ENCODE measurements around the gene WRAP73.

WRAP73 gene

GRCh38 chr1:3668585-3669300, 18.8 kb upstream of the WRAP73 start:
- no peak for DNase-seq

DNA sequence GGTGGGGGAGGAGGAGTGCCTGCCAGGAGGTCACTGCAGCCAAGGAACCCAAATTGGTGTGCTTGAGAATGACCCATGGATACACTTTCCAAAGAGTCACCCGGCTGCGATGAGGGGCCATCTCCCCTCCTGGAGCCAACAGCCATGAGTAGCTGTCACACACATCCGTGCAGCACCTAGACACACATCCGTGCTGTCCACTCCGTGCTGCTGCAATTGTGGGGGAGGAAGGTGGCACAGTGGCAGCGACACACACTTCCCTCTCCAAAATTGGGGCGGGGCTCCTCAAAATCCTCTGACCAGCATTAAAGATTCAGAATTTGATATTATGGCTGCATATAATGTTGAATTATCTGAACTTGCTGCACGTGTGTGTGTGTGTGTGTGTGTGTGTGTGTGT, 18.2 kb upstream of the WRAP73 start:
- DNase-seq, result no peak

GRCh38 chr1:3664700-3665375, 14.9 kb upstream of the WRAP73 start:
- DNase-seq, result no peak

GRCh38 chr1:3663999-3664699, 14.2 kb upstream of the WRAP73 start:
- DNase-seq, result no peak

DNA sequence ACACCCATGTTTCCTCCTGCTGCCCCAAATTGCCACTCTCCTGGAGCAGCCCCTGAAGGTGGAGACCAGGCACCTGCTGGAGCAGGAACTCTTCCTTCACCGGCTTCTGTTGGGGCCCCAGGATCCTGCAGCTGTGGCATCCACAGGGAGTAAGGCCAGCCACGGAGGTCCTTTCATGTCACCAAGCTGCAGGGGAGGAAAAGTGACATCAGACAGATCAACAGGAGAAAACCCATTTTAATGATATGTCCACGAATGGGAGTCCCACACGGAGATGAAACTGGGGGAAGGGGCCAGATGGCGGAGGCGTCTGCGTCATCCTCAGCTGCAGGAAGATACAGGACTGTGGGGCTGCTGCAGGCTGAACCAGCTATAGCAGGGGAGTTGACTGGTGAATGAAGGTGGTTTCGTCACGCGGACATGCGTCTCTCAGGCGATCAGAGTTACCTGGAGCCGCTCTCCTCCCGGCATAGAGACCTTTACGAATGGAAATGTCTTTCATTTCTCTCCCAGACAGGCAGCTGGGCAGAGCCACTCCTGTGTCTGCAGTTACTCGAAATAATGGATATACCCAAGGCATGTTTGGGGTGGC, 12.3 kb upstream of the WRAP73 start:
- no peak for DNase-seq

- DNase-seq, result no peak
Measured at GRCh38 chr1:3661631-3662030, 11.7 kb upstream of the WRAP73 start.

GRCh38 chr1:3660704-3661103, 10.8 kb upstream of the WRAP73 start:
- no peak for DNase-seq

DNA sequence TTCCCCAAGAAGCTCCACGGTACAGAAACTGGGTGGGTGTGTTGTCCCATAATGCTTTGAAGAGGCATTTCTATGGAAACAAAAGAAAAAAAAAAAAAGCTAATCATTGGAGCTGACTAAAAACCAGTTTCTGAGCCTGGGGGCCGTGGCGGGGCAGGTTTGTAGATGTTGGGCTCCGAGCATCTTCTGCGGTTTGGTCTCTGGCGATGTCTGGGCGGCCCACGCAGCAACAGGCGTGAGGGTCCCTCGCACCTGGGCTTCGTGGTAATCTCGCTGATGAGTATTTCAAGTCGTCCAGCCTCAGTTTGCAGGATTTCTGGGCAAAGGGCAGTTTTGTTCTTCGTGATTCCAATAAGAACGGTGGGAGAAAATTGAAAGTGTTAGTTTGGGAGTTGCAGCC, 9.2 kb upstream of the WRAP73 start:
- no peak for DNase-seq

DNA sequence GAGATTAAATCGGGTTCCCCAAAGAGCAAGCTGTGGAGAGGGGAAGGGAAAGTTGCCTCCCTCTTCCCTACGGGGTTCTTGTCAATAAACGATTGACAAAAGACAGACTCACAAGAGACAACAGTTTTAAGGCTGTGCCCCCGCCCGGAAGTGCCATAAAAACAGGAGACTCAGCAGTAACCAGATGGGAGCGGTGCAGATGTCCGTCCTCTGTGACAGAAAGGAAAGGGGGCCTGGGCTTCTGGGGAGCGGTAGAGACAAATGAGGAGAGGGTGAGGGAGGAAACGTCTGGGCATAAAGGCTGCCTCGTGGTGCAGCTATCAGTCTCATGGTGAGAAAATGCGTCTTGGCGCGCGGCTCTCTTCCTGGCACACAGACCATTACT, 8.3 kb upstream of the WRAP73 start:
- no peak for DNase-seq

DNA sequence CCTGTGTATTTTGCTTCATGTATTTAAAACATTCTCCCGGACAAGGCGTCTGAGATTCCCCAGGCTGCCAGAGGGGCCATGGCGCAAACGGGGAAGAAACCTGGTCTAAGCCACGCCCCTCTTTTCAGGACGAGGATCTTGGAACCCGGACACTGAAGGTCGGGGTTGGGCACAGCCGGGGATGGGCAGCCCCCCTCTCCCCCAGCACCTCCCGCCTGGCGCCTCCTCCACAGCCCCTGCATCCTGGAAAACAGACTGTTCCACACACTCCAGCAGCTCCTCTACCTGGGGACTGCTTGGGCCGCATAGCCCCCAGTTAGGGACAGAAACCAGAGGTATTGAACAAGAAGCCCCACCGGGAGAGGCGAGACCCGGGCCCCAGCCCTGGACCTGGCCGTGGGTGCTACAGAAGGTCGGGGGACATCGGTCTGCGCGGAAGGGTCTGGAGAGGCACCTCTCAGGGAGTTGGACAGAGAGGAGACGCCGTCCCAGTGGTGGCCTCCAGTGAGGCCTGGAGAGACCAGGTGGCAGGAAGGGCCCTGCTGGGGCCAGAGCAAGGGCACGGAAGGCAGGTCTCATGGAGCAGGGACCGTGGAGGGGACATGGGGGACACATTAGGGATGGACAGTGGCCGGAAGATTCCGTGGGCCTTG, 7.8 kb upstream of the WRAP73 start:
- DNase-seq, result no peak

- DNase-seq, result no peak
Measured at GRCh38 chr1:3657096-3657475, 7.2 kb upstream of the WRAP73 start.

GRCh38 chr1:3656450-3657095, 6.7 kb upstream of the WRAP73 start:
- no peak for DNase-seq

DNA sequence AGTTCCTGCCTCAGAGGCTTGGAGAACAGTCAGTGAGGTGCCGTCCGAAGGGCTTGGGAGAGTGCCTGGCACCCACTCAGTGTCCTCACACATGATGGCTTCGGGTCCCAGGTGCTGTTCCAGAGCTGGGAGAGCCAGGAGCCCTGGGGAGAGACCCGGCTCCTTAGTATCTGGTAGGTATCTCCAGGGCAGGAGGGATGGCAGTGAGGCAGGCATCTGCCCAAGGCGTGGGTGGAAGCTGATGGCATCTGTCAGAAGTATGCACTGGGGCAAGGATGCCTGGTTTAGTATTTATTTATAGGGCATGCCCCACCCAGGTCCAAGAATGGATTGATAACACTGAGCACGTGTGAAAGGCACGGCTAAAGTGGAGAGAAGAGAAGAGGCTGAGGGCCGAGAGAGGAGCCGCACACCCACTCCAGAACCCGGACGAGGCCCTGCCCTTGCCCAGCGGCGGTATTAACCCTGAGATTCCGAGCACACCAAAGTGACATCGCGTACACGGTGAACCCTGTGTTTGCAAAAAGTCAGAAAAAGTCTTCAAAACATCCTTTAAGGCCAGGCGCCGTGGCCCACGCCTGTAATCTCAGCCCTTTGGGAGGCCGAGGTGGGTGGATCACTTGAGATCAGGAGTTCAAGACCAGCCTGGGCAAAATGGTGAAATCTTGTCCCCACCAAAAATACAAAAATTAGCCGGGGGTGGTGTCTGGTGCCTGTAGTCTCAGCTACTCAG, 4.8 kb upstream of the WRAP73 start:
- DNase-seq, result no peak

DNA sequence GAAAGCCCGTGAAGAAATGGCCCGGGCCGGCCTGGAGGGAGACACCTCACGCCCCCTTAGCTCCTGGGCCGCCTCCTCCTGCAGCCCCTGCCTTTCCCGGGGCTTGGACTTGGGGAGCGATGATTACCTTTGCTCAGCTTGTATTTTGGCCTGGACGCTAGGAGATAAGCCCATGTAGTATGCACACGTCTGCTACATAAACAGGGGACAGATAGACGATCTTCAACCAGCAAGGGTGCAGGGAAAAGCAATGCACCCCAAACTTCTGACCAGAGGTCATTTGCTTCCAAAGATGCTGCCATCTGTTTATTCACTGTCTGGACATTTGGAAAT, 3.3 kb upstream of the WRAP73 start:
- DNase-seq, result no peak

GRCh38 chr1:3652548-3653285, 2.8 kb upstream of the WRAP73 start:
- DNase-seq, result no peak

DNA sequence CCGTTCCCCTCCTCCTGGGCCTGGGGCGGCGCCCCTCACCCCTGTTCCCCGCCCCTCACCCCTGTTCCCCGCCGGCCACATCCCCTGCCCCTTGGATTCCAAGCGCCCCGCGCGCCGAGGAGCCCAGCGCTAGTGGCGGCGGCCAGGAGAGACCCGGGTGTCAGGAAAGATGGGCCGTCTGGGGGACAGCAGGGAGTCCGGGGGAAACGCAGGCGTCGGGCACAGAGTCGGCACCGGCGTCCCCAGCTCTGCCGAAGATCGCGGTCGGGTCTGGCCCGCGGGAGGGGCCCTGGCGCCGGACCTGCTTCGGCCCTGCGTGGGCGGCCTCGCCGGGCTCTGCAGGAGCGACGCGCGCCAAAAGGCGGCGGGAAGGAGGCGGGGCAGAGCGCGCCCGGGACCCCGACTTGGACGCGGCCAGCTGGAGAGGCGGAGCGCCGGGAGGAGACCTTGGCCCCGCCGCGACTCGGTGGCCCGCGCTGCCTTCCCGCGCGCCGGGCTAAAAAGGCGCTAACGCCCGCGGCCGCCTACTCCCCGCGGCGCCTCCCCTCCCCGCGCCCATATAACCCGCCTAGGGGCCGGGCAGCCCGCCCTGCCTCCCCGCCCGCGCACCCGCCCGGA, 2.1 kb upstream of the WRAP73 start, which contains the start of gene TP73:
Gene TP73 (plus strand): TSS at position 587 of the 618 bp plus-strand sequence. CDS start 29,850 bp downstream, outside the sequence.
- no peak for DNase-seq

- no peak for DNase-seq
Measured at GRCh38 chr1:3651026-3651929, 1.4 kb upstream of the WRAP73 start.

DNA sequence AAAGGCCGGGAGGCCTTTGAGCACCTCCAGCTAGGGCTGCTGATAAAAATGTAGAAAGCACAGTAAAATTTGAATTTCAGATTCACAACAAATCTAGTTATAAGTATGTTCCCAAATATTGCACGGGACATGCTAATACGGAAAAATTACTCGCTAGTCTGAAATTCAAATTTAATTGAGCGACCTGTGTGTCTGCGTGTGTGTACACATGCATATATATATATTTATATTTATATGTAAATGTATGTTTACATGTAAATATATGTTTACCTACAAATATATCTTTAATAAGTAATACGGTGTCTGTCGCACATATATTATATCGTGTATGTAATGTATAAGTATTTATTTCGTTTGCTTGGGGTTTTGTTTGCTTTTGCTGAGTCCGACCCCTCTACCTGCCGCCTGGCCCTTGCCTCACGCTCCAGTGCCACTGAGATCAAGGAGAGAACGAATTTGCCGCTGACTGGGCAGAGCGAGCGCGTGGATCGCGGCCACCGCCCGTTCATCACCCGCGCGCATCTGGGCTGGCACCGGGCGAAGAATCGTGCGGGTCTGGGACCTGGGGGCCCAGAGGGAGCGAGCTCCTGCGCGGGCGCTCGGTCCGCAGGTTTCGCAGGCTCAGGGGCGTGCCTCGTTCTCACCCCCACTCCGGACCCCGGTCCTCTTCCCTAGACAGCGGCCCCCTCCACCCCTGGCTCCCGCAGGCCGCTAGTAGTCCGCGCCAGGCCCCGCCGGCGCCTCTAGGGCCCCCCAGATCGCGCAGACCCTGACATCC, 534 bp upstream of the WRAP73 start:
- DNase-seq, result no peak

DNA sequence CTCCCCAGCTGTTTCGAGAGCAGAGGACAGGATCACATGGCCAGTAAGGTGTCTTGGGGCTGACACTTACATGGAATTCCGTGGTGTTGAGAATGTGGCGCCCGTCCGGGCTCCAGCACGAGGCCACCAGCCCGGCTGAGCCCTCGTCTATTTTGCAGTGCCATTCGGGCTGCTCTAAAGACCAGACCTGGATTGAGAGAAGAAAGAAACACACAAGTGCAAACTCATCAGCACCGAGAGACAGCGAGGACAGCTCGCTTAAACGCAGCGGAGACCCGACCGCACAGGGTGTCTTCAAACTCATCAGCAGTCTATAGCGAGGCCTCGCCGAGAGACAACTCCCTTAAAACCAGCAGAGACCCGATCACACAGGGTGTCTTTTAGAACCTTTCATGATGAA, 3.3 kb downstream of the WRAP73 start:
- no peak for DNase-seq
